CD14-positive monocyte (primary cell): Measurements from ENCODE around the gene MAPK13. TPM values are rescaled to one million over a fixed set of nuclear protein-coding genes. Genes with fewer than 3 reads are reported as not detected.

Experiments
- DNase-seq, 3 donors: peaks; one replicate each; pipeline ENCODE4 v3.0.0-alpha.2; 2011 to 2022
- H2AFZ ChIP-seq: 2 replicates; pipeline ENCODE4 v1.6.0; 2012; ENCODE audit warnings: mild to moderate bottlenecking, low read depth, low read length, inconsistent platforms; ENCODE audit not compliant: insufficient read depth, poor library complexity, severe bottlenecking
- H3K27ac ChIP-seq, 2 donors: 1 replicate in 1 of 2; 2 replicates in 1 of 2; pipeline ENCODE4 v1.5.1; 2012 to 2013; ENCODE audit warnings: low read length in 2 of 2, control low read depth in 1 of 2, inconsistent platforms in 1 of 2, low read depth in 1 of 2, mild to moderate bottlenecking in 1 of 2
- H3K27me3 ChIP-seq, 2 donors: one replicate each; pipeline versions ENCODE4 v1.6.0 to v1.6.1; 2011 to 2013; ENCODE audit warnings: low read length in 2 of 2; ENCODE audit not compliant: control insufficient read depth in 2 of 2, insufficient read depth in 2 of 2
- H3K36me3 ChIP-seq, 2 donors: replicated peaks in 1 of 2; 1 replicate in 1 of 2; 2 replicates in 1 of 2; pipeline versions ENCODE4 v1.5.1 to v1.6.1; 2012 to 2013; ENCODE audit warnings: low read length in 2 of 2, control low read depth in 1 of 2, inconsistent platforms in 1 of 2, mild to moderate bottlenecking in 1 of 2; ENCODE audit not compliant: insufficient read depth in 2 of 2, control insufficient read depth in 1 of 2
- H3K4me1 ChIP-seq, 2 donors: 1 replicate in 1 of 2; 2 replicates in 1 of 2; pipeline versions ENCODE4 v1.5.1 to v1.6.1; 2012 to 2013; ENCODE audit warnings: low read length in 2 of 2, control low read depth in 1 of 2, inconsistent platforms in 1 of 2, mild to moderate bottlenecking in 1 of 2, moderate library complexity in 1 of 2; ENCODE audit not compliant: insufficient read depth in 2 of 2, control insufficient read depth in 1 of 2
- H3K4me2 ChIP-seq: replicated peaks from 2 replicates; pipeline ENCODE3; 2012; ENCODE audit warnings: low read length, moderate library complexity, mild to moderate bottlenecking; ENCODE audit not compliant: poor library complexity, severe bottlenecking; ENCODE audit errors: extremely low read depth
- H3K4me3 ChIP-seq, 3 experiments: fragments of 200-600 bp in 1 of 3; sonication (generic) in 1 of 3; replicated peaks in 1 of 3; 1 replicate in 2 of 3; 2 replicates in 1 of 3; pipeline ENCODE4 v1.5.1; 2011 to 2013; ENCODE audit warnings: low read length in 3 of 3, mild to moderate bottlenecking in 3 of 3, control low read depth in 2 of 3, low read depth in 2 of 3, inconsistent platforms in 1 of 3, moderate library complexity in 1 of 3
- H3K79me2 ChIP-seq: 2 replicates; pipeline ENCODE4 v1.6.0; 2012; ENCODE audit warnings: mild to moderate bottlenecking, control low read depth, inconsistent platforms, low read length, moderate library complexity; ENCODE audit not compliant: insufficient read depth
- H3K9ac ChIP-seq: 2 replicates; pipeline ENCODE4 v1.6.0; 2017; ENCODE audit warnings: low read length, mild to moderate bottlenecking; ENCODE audit not compliant: insufficient read depth, poor library complexity, severe bottlenecking
- H3K9me3 ChIP-seq, 2 donors: replicated peaks in 1 of 2; 1 replicate in 1 of 2; 2 replicates in 1 of 2; pipeline versions ENCODE4 v1.5.1 to v1.6.1; 2012 to 2013; ENCODE audit warnings: low read length in 2 of 2, control low read depth in 1 of 2; ENCODE audit not compliant: control insufficient read depth in 1 of 2, insufficient read depth in 1 of 2
- H4K20me1 ChIP-seq: 2 replicates; pipeline ENCODE4 v1.6.0; 2012; ENCODE audit warnings: mild to moderate bottlenecking, low read length, control low read depth, moderate library complexity; ENCODE audit not compliant: insufficient read depth
- H3K27ac Mint-ChIP-seq, 7 donors: one replicate each; pipeline ENCODE4 v1.8.0; 2020; ENCODE audit warnings: mild to moderate bottlenecking in 7 of 7, mixed read lengths in 7 of 7, moderate library complexity in 6 of 7, inconsistent platforms in 2 of 7
- H3K27me3 Mint-ChIP-seq, 3 donors: one replicate each; pipeline ENCODE4 v1.8.0; 2021 to 2022; ENCODE audit warnings: low read depth in 3 of 3, mild to moderate bottlenecking in 3 of 3, mixed read lengths in 3 of 3, moderate library complexity in 3 of 3, inconsistent platforms in 1 of 3
- H3K36me3 Mint-ChIP-seq, 2 donors: one replicate each; pipeline ENCODE4 v1.8.0; 2020; ENCODE audit warnings: mixed read lengths in 2 of 2, inconsistent platforms in 1 of 2, mild to moderate bottlenecking in 1 of 2
- H3K4me1 Mint-ChIP-seq: one replicate; pipeline ENCODE4 v1.8.0; 2020; ENCODE audit warnings: mild to moderate bottlenecking, mixed read lengths
- H3K4me3 Mint-ChIP-seq, 2 donors: one replicate each; pipeline ENCODE4 v1.8.0; 2020; ENCODE audit warnings: mild to moderate bottlenecking in 2 of 2, mixed read lengths in 2 of 2, moderate library complexity in 1 of 2
- H3K9me3 Mint-ChIP-seq, 7 donors: one replicate each; pipeline ENCODE4 v1.8.0; 2020 to 2022; ENCODE audit warnings: mixed read lengths in 7 of 7, mild to moderate bottlenecking in 6 of 7, moderate library complexity in 6 of 7, inconsistent platforms in 2 of 7
- CTCF ChIP-seq: fragments of 200-600 bp; IDR thresholded peaks from one replicate; pipeline ENCODE4 v1.8.0; 2022; ENCODE audit warnings: antibody characterized with exemption, mild to moderate bottlenecking
- WGBS: methylation state at CpG from one replicate; pipeline ENCODE4 v1.1.5; 2013; ENCODE audit warnings: missing lambda C conversion rate; ENCODE audit not compliant: insufficient coverage; 5-methylcytosine and 5-hydroxymethylcytosine counted together
- intact Hi-C, 2 donors: fragments of 100-400 bp; cut with micrococcal nuclease; formaldehyde crosslinking; loops; one replicate each; pipeline versions ENCODE4 v1.15.0 to v1.15.1; 2023
- polyA plus RNA-seq, 3 donors: library from polyadenylated mRNA; depleted of rRNA in 1 of 3; unstranded in 2 of 3; stranded (reverse) in 1 of 3; fragments of 300-500 nt in 2 of 3; fragments of >200 nt in 1 of 3; fragmentation: Illumina TruSeq in 2 of 3; gene quantifications; 1 replicate in 2 of 3; 2 replicates in 1 of 3; pipeline ENCODE4 v1.2.3, GENCODE V29; 2012 to 2021

MAPK13 gene
- polyA plus RNA-seq, 3 donors = 0.88 to 9.8 (median 2.4) TPM

DNA sequence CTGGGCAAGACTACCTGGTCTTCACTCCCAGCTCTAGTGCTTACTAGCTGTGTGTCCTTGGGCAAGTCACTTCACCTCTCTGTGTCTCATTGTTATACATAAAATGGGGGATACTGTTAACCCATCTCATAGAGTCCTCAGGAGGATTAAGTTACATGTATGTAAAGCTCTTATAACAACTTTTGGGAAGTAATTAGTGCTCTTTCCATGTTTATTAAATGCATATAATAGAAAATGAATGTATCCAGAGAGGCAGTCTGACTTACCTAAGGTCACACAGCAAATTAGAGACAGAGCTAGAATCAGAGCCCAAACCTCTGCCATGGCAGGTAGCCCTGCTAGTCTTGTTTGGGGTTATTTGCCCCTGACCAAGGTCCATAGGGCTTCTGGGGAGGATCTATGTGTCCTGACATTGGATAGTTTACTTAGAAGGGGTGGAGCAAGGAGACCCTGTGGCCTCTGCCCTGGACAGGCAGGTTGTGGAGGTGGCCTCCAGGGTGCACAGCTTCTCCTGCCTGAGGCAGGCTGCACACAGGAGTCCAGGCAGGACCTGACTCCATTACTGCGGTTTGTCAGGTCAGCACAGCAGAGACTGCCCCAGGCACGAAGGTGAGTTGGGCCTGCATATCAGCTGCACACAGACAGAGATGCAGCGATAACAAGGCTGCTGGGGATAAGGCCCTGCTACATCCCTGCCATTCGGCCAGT lies 8.4 kb upstream of the MAPK13 start:
- Mint-ChIP-seq H3K36me3 (peaks cover 28 to 34% of the 10 kb centered on the region in 2 donors), H3K4me1 (peaks cover 86% of the 10 kb centered on the region), H3K4me3 (no peak overlapping the region), H3K27ac (peak overlapping the region; percentile 98 to 100 (median 99)), H3K27me3 (peaks cover 0 to 5% (median 0%) of the 10 kb centered on the region in 3 donors), H3K9me3 (no peaks in the 10 kb centered on the region)
- intact Hi-C loops = loop anchor here (2.0 to 10.0 kb wide), 4 partner anchors 75 to 243 kb away; partner anchors contain the start of gene BRPF3 (in 1 of the 2)
- H3K36me3 ChIP-seq = peaks cover 0 to 14% of the 10 kb centered on the region in 2 donors
- H4K20me1 ChIP-seq = peaks cover 25% of the 10 kb centered on the region
- H3K79me2 ChIP-seq = peaks cover 5% of the 10 kb centered on the region
- DNase-seq = no peak
- no peak overlapping the region for H2AFZ ChIP-seq
- no peak overlapping the region for H3K9ac ChIP-seq
- peak overlapping the region; percentile 94 to 97 for H3K27ac ChIP-seq
- H3K27me3 ChIP-seq = no peaks in the 10 kb centered on the region
- no peaks in the 10 kb centered on the region for H3K9me3 ChIP-seq
- H3K4me3 ChIP-seq = no peak overlapping the region
- 93% methylated on average over 3 of the region's 4 CpGs for WGBS
- no peak for TF ChIP-seq CTCF
- H3K4me1 ChIP-seq = peaks cover 79 to 82% of the 10 kb centered on the region in 2 donors
- H3K4me2 ChIP-seq = no peak overlapping the region

DNA sequence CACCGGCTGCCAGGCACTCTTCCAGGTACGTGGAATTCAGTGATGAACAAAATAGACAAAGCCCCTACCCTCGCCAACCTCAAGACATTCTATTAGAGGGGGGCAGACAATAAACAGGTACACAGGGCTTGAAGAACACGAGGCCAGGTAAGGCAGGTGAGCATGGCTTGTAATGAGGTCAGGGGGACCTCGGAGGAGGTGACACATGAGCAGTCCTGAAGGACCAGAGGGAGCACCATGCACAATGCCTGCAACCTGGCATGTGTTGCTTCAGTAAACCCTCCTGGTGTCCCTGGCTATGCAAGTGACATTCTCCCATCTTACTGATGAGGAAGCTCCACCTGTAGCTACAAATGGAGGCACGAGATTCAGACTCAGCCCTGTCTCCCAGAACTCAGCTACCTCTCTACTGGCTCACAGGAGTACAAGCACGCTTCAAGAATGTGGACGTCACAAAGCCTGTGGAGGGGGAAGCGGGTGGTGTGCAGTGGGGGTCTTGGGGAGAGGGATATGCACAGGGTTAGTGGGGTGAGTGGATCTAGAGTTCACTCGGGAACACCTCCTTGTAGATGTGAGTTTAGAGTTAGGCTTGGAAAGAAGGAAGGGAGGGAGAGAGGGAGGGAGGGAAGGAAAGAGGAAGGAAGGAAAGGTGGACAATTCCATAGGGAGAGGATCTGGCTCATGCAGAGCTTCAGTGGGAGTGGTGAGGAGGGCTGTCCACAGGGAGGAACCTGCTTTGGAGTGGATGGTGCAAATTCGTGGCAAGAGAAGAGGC lies 7.6 kb upstream of the MAPK13 start:
- Histone ChIP-seq H3K27ac (peak overlapping the region in 1 of 2 donors; percentile 69), H3K9ac (no peak overlapping the region), H3K36me3 (peaks cover 0 to 9% of the 10 kb centered on the region in 2 donors), H3K9me3 (peaks cover 0 to 1% of the 10 kb centered on the region in 2 donors), H3K4me2 (no peak overlapping the region), H3K79me2 (peaks cover 5% of the 10 kb centered on the region), H4K20me1 (peaks cover 25% of the 10 kb centered on the region), H3K4me1 (peaks cover 79 to 82% of the 10 kb centered on the region in 2 donors), H3K27me3 (no peaks in the 10 kb centered on the region), H3K4me3 (no peak overlapping the region), H2AFZ (no peak overlapping the region)
- Mint-ChIP-seq H3K4me3 (no peak overlapping the region), H3K27ac (peak overlapping the region; percentile 37 to 99 (median 98)), H3K4me1 (peaks cover 88% of the 10 kb centered on the region), H3K36me3 (peaks cover 21 to 27% of the 10 kb centered on the region in 2 donors), H3K9me3 (peaks cover 0 to 2% (median 0%) of the 10 kb centered on the region in 7 donors), H3K27me3 (peaks cover 0 to 5% (median 0%) of the 10 kb centered on the region in 3 donors)
- no peak for DNase-seq
- 84% methylated on average over 6 of the region's 11 CpGs for WGBS
- intact Hi-C loops = loop anchor here (5.0 to 10.0 kb wide), 3 partner anchors 75 to 242 kb away; partner anchors contain the start of gene BRPF3 (in 1 of the 2)
- TF ChIP-seq CTCF = no peak
